ENCODE measurements around the gene CRAMP1. TPM values are rescaled to one million over a fixed set of nuclear protein-coding genes. Genes with fewer than 3 reads are reported as not detected.

CRAMP1 gene
- total and polyA plus RNA-seq, 2 donors (not counting 3 experiments of a cell fraction or from before 2014, with no cell fraction given): 21.5 to 30.8 TPM

DNA sequence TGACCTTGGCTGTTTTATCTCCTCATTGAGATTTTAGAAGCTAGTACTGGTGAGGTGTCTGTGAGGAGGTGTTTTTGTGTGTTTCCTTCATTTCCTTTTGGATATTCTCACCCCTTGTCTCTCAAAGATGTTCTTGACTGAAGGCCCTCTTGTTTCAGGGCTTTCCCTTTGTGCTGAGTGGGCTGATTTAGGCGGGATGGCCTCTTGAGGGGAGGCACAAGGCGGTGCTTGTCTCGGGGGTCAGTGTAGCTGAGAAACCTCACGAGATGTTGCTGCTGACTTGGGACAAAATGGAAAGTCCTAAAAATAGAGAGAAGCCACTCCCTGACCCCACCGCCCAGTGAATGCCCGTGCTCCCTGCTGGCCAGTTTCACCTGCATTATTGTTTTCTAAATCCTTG lies 14.2 kb downstream of the CRAMP1 start:
- Histone ChIP-seq H3K4me2 (ENCODE audit: insufficient read depth, low read length) (no peak overlapping the region), H3K27ac (ENCODE audit: insufficient read depth, low read depth, low read length) (no peak overlapping the region), H3K9me3 (replicated peaks; ENCODE audit: control insufficient read depth, insufficient read depth, low read length) (no peaks in the 10 kb centered on the region), H3K4me1 (ENCODE audit: control insufficient read depth, extremely low read depth, insufficient read depth, low read length) (no peaks in the 10 kb centered on the region), H3K36me3 (ENCODE audit: control insufficient read depth in 2 of 2, extremely low read depth in 1 of 2, insufficient read depth in 2 of 2, low read length in 2 of 2) (peaks cover 2 to 30% of the 10 kb centered on the region in 2 experiments), H2AFZ (ENCODE audit: low read depth, low read length) (no peak overlapping the region), H3K9me1 (replicated peaks; ENCODE audit: control insufficient read depth, extremely low read depth, insufficient read depth, low read length) (no peaks in the 10 kb centered on the region), H3K27me3 (ENCODE audit: control insufficient read depth in 2 of 2, insufficient read depth in 2 of 2, low read length in 2 of 2) (no peaks in the 10 kb centered on the region), H4K20me1 (replicated peaks; ENCODE audit: control insufficient read depth, extremely low read depth, insufficient read depth, low read length) (no peaks in the 10 kb centered on the region), H3K79me2 (ENCODE audit: control insufficient read depth, insufficient read depth, low read length) (peaks cover 86% of the 10 kb centered on the region), H3K4me3 (replicated peaks in 1 of 3; ENCODE audit: insufficient read depth in 1 of 3, low read depth in 1 of 3, low read length in 3 of 3) (no peak overlapping the region), H3K9ac (replicated peaks; ENCODE audit: extremely low read depth, insufficient read depth, low read length) (no peak overlapping the region)
- intact Hi-C loops (cut with micrococcal nuclease): no loop called here
- POLR2A ChIA-PET: no interaction called here
- TF ChIP-seq POLR2AphosphoS5 (IDR thresholded peaks at IDR 0.05; ENCODE audit: insufficient read depth, low read depth, low read length) (no peak), POLR2A (IDR thresholded peaks at IDR 0.05; ENCODE audit: low read depth, low read length) (no peak), MYC (IDR thresholded peaks at IDR 0.05; ENCODE audit: low read depth, low read length) (no peak), GATA2 (IDR thresholded peaks at IDR 0.05; ENCODE audit: insufficient read depth, insufficient read length, low read depth, low read length) (no peak), EZH2 (IDR thresholded peaks at IDR 0.05; ENCODE audit: borderline replicate concordance, low read depth, low read length, severe bottlenecking) (no peak), FOS (IDR thresholded peaks at IDR 0.05; ENCODE audit: borderline replicate concordance, insufficient read depth, low read length) (no peak), MAX (IDR thresholded peaks at IDR 0.05; ENCODE audit: insufficient read depth, insufficient read length) (no peak), JUN (IDR thresholded peaks at IDR 0.05; ENCODE audit: borderline replicate concordance, insufficient read depth, insufficient read length, low read depth) (no peak)
- TF ChIP-seq, protein P1, sequence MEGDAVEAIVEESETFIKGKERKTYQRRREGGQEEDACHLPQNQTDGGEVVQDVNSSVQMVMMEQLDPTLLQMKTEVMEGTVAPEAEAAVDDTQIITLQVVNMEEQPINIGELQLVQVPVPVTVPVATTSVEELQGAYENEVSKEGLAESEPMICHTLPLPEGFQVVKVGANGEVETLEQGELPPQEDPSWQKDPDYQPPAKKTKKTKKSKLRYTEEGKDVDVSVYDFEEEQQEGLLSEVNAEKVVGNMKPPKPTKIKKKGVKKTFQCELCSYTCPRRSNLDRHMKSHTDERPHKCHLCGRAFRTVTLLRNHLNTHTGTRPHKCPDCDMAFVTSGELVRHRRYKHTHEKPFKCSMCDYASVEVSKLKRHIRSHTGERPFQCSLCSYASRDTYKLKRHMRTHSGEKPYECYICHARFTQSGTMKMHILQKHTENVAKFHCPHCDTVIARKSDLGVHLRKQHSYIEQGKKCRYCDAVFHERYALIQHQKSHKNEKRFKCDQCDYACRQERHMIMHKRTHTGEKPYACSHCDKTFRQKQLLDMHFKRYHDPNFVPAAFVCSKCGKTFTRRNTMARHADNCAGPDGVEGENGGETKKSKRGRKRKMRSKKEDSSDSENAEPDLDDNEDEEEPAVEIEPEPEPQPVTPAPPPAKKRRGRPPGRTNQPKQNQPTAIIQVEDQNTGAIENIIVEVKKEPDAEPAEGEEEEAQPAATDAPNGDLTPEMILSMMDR (IDR thresholded peaks at IDR 0.05; ENCODE audit: extremely low read depth in 1 of 2, insufficient read depth in 1 of 2, low read depth in 1 of 2, low read length in 2 of 2): no peak
- FAIRE-seq: no peak
- CTCF ChIA-PET: no interaction called here
- no peak for DNase-seq (ENCODE audit: low read depth, low spot score)
- BruUV-seq (replicated peaks): no TSS peak
- dilution Hi-C loops (cut with MboI; ENCODE audit: extremely low pct_ligation_motif_present, low sequenced_read_pairs): no loop called here
